NCI-H1436 (cell line): ENCODE data around the gene SUPT7L.
"Not testable (repeated sequence)": the region's sequence is repeated elsewhere in the genome, so short reads cannot be mapped to it uniquely, and the experiment has no call there.

Source experiments
- DNase-seq: peaks from one replicate; lab custom pipeline; 2025; lab: John Stamatoyannopoulos, UW

Gene SUPT7L

DNA sequence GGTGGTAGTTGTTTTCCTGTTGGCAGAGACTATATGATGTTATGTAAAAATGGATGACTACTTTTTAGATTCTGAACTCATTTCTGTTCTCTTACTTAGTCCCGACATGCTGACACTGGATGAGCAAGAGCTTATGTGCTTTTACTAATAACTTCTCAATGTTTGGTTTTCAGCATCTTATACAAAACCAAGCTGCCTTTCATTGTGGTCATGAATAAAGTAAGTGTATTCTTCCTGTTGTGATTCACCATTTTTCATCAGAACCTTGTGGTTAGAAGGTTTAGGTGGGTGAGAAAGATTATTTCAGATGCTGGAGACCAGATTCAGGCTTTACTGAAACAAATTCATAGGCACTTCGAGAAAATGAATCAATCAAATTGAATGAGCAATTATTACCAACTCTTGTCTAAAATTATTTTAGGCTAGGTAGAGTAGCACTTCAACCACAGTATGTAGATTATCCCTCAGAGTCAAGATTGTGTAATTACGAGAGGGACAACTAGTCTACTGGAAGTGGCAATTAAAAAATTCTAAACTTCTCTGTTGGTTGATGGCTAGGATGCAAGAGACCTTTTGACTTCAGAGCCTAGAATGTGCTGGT is 25.3 kb downstream of the SUPT7L start:
- no peak for DNase-seq

DNA sequence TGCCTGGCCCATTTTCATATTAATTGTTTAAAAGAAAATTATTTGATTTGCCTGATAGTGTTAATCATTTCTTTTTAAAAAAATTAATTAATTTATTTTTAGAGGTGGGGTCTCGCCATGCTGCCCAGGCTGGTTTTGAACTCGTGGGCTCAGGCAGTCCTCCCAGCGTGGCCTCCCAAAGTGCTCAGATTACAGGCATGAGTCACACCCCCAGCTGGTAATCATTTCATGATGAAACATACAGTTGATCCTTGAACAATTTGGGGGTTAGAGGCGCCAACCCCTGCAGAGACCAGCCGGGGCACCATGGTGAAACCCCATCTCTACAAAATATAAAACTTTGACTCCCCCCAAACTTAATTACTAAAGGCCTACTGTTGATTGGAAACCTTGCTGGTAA is 26.6 kb downstream of the SUPT7L start:
- no peak for DNase-seq

DNA sequence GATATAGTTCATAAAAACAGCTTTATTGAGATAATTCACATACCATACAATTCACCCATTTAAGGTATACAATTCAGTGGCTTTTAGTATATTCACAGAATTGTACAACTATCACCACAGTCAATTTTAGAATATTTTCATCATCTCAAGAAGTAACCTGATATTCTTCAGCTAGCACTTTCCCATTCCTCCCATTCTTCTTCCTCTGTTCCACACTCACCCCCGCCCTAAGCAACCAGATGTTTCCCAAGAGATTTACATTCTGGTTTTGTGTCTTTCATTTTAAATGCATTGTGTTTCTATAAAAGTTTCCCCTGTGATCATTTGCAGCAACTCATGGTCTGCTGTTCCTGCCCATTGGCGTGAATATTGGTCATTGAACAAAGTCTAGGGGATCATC is 29.1 kb downstream of the SUPT7L start:
- DNase-seq, result no peak

DNA sequence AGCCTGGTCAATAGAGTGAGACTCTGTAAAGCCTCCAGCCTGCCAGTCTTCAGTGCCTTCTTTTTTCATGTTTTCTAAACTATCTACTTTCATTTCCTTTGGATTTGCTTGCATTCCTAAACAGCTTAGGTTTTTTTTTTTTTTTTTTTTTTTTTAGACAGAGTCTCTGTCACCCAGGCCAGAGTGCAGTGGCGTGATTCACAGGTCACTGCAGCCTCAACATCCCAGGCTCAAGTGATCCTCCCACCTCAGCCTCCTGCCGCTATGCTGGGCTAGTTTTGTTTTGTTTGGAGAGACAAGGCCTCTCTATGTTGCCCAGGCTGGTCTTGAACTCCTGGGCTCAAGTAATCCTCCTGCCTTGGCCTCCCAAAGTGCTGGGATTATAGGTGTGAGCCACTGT is 33.2 kb downstream of the SUPT7L start:
- DNase-seq, result not testable (repeated sequence)

DNA sequence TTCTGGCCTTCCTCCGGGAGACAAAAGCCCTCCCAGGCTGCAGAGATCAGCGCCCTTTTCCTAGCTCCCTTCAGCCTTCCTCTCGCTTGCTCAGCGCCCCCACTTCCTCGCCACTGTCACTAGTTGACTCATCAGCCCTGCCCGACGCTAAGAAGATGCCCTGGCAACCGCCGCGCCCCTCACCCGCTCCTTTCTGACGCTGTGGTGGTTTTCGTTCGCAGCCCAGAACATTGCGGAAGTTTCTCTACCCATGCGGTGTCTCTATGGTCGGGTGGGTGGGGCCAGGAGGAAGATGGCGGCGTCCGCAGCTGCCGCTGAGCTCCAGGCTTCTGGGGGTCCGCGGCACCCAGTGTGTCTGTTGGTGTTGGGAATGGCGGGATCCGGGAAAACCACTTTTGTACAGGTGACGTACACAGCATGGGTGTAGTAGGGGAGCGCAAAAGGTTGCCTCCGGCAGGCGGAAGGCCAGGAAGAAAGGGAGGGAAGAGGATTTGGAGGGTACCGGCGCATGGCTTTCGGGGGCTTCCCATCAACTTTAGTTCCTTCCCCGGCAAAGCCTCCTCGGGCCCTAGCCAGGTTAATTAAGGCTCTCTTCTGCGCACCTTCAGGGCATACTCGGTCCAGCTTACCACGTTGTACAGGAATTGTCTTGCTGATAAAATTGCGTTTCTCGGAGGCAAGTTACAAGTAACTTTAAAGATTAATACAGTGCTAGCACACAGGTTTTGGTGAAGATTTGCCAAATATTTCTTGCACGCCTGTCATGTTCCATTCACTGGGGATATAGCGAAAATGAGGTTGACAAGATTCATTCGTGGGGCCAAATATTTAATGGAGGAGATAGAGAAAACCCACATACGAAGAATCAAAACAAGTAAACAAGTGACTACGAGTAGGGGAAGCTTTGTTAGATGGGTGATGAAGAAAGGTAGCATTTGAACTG is 34.4 kb downstream of the SUPT7L start, which contains the start of the genes CCDC121 and GPN1:
TSS of gene CCDC121 (minus strand) at position 246 of the 943 bp plus-strand sequence. CDS start 1,213 bp downstream, outside the sequence.
TSS of gene GPN1 (plus strand) at position 284 of the 943 bp plus-strand sequence. CDS start at position 293, 9 bp downstream.
- peak; percentile 73 for DNase-seq

DNA sequence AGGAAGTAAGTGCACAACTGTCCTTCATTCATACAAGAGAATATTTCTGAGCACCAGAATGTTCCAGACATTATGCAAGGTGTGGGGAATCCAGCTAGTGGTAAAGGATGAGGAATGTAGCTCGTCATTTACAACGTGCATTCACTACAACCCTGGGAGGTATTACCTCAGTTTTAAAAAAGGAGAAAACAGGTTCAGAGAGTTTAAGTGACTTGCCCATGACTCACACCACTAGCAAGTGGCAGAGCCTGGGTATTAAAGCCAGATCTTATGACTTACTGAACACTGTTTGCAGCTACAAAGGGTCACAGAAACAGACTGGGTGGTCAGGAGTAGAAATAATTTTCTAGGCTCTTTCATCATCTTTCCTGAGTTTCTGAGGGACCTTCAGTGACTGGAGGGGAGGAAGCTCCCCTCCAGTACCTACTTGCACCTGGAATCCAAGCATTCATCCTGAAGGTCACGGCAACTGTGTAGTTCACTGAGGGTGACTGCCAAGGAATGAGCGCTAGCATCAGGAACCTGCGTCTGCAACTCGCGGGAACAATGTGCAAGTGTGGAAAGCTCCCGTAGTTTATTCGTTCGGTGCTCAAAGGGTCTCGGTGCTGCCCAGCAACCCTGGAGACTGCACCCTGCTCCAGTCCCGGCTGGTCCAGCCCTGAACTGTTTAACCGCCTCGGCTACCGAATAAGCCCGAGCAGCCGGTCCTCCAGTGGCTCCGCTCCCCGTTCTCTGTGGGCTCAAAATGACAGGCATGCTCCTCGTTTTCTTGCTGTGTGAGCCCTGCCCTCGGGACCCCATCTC is 35.2 kb downstream of the SUPT7L start:
- DNase-seq, result no peak

DNA sequence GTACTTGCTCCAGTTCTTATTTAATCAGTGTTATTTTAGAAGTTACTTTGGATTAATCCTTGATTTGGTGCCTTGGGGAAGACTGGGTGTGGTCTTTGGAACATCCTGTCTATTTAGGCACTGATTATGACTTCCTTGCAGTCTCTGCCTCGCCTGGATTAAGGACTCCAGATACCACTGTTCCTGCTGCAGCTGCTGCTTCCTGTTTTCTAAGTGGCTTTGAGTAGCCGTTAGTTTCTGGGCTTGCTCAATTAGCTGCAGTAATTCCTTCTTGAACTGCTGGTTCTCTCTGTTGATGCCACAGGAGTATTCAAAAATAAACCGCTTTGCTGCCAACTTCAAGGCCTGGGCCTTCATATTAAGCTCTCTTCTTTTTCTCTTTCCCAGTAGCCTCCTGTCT is 36.5 kb downstream of the SUPT7L start:
- DNase-seq, result not testable (repeated sequence)

DNA sequence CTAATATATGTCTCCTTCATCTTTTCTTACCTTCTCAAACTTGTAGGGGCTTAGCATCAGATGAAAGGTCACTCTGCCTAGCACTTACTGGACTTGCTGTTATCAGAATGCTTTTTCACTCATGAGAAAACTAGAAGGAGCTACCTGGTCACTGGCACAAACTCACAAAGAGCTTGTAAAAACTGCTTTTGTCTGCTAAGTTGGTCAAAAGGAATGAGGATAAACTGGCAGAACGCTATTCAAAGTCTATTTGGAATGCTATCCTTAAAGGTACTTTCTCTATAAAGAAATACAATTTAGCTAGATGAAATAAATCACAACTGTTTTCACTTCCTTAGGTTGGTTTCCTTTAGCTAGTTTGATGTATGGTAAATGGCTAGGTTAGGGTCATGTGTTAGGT is 37.1 kb downstream of the SUPT7L start:
- not testable (repeated sequence) for DNase-seq

DNA sequence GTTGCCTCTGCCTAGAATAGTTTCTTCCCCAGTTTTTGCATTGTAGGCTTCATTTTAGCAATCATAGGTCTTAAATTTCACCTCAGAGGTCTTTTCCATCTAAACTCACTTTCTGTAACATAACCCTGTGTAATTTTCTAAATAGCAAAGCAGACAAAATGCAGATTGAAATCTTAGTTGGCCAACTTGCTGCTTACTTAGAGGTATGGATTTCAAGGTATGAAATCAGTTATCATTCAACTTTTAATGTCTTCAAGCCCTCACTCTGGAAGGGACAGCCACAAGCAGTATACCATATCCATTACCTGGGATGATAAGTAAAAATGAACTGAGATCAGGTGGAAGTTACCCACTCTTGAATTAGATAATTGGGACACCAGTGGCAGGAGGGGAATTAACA is 38.5 kb downstream of the SUPT7L start:
- DNase-seq, result no peak

DNA sequence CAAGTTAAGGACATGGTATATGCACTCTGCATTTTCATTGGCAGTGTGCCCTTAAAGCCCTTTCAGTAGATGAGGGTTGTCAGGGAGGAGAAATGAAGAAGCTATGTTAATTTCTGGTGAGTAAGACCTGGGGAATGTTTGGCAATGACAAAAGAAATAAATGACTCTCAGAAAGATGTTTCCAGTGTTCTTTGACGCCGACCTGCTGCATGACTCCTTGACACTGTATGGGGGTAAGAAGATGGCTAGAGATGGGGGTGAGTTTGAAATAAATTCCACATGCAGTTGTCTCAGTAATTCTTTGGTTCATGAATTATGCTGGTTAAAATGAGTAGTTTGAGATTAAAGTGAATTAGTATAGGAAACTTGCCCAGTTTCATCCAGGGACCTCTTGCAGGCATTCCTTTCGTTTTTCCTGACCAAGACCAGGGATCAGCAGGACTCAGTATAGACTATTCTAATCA is 40.5 kb downstream of the SUPT7L start:
- no peak for DNase-seq

DNA sequence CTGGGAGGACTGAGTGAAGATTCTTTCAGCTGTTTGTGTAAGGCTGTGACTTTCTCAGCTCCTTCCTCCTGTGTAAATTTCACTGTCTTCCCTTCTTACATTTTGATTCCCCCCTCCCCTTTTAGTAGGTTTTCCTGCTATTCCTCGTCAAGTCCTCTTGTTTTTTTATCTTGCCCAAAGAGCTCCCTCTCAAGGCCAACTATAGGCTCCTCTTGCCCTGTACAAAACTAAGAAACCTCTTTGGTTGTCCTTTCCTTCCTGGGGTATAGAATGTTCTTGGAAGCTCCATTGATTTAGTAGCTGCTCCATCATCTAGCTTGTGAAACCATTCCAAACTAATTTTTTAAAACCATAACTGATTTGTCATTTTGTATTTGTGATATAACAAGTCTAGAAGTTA is 41.9 kb downstream of the SUPT7L start:
- DNase-seq, result no peak

DNA sequence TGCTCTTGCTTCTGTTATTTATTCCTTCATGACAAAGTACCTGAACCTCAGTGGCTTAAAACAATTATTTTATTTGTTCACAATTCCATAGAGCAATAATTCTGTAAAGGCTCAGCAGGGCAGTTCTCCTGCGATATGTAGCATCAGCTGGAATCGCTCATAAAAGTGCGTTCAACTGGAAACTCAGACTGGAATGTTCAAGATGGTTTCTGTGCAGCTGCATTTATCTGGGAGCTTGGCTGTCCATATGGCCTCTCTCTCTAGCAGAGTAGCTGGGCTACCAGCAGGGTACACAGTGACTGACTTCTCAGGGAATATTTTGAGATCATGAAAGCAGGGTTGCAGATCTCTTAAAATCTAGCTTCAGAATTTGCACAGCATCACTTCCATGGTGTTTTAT is 48.1 kb downstream of the SUPT7L start:
- no peak for DNase-seq

DNA sequence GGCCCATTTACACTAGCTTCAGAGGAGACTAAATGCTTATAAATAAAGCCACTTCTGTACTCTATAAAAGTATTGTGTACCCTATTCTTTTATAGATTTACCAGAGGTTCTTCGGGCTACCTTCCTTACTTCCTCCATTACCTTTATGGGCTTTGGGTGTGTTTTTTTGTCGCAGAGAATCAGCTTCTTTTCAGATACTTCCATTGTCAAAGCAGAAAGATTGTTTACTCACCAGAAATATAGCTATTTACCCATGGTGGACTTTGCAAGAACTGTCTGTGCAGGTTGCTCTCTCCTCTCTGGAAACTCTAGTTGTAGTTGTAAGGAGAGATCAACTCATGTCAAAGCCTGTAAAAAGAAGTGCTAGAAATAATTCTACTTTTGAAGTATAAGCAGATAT is 49.4 kb downstream of the SUPT7L start:
- no peak for DNase-seq

DNA sequence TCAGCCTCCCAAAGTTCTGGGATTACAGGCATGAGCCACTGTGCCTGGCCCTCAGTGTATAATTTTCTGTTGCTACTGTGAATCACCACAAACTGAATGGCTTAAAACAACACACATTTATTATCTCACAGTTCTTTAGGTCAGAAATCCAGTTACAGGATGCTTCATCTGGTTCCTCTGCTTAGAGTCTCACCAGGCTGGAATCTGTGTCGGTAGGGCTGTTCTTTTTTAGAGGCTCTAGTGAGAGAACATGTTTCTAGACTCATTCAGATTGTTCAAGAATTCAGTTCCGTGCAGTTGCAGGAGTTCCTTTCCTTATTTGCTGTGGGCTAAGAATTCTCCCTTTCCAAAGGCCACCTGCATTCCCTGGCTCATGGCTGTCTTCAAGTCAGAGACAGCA is 56.8 kb downstream of the SUPT7L start:
- no peak for DNase-seq
